ENCODE measurements around the gene DTWD2. TPM values are rescaled to one million over a fixed set of nuclear protein-coding genes. Genes with fewer than 3 reads are reported as not detected.

Gene DTWD2
- polyA plus RNA-seq, 1 donor from 2014 or later: 3.3 TPM

DNA sequence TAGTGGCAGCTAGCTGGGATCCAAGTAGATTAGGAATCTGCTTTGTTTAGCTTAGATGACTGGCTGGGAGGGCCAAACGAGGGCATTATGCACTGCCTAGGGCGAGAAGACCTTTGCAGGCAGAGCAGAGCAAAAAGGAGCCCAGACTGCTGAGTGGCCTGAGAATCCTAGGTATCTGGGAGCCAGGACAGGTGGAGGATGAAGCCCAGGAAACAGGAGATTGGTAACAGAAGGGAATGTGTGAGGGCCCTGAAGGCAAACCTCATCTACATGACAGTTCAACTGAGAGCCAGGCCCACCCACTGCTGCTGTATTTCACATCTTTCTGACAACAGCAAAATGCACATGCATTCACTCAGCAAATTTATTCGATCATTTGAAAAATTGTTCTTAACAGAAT is 192.3 kb downstream of the DTWD2 start:
- Histone ChIP-seq H3F3A (ENCODE audit: insufficient read depth, low read length, poor library complexity, severe bottlenecking) (no peaks in the 10 kb centered on the region), H3K27ac (ENCODE audit: low read length) (no peak overlapping the region), H2AFZ (ENCODE audit: low read depth, low read length) (no peak overlapping the region), H3K9me3 (ENCODE audit: low read length) (no peaks in the 10 kb centered on the region), H3K4me3 (ENCODE audit: low read length) (no peak overlapping the region), H3K27me3 (ENCODE audit: insufficient read depth, low read depth, low read length) (no peaks in the 10 kb centered on the region), H4K20me1 (ENCODE audit: insufficient read depth) (no peaks in the 10 kb centered on the region), H3K36me3 (ENCODE audit: insufficient read depth, low read length) (no peaks in the 10 kb centered on the region), H3K9ac (ENCODE audit: low read length) (no peak overlapping the region), H3K79me2 (replicated peaks; ENCODE audit: insufficient read depth, low read length) (no peaks in the 10 kb centered on the region), H3K4me2 (ENCODE audit: low read length) (no peak overlapping the region), H3K9me2 (ENCODE audit: insufficient read depth, low read length) (no peaks in the 10 kb centered on the region)
- TF ChIP-seq SMC3 (conservative IDR thresholded peaks at IDR 0.05; ENCODE audit: poor library complexity): no peak

GRCh38 chr5:118794281-118794680 is 194.1 kb downstream of the DTWD2 start:
- H3K9me2 ChIP-seq (ENCODE audit: insufficient read depth, low read length): no peaks in the 10 kb centered on the region
- no peaks in the 10 kb centered on the region for H3K9me3 ChIP-seq (ENCODE audit: low read length)
- no peaks in the 10 kb centered on the region for H4K20me1 ChIP-seq (ENCODE audit: insufficient read depth)
- H2AFZ ChIP-seq (ENCODE audit: low read depth, low read length): no peak overlapping the region
- no peak overlapping the region for H3K4me3 ChIP-seq (ENCODE audit: low read length)
- H3K9ac ChIP-seq (ENCODE audit: low read length): no peak overlapping the region
- H3K36me3 ChIP-seq (ENCODE audit: insufficient read depth, low read length): no peaks in the 10 kb centered on the region
- no peaks in the 10 kb centered on the region for H3K79me2 ChIP-seq (replicated peaks; ENCODE audit: insufficient read depth, low read length)
- no peak overlapping the region for H3K27ac ChIP-seq (ENCODE audit: low read length)
- TF ChIP-seq SMC3 (conservative IDR thresholded peaks at IDR 0.05; ENCODE audit: poor library complexity) (no peak), MXI1 (conservative IDR thresholded peaks at IDR 0.05; ENCODE audit: poor library complexity, severe bottlenecking) (no peak), RAD21 (conservative IDR thresholded peaks at IDR 0.05) (no peak), EP300 (conservative IDR thresholded peaks at IDR 0.05; ENCODE audit: poor library complexity, severe bottlenecking) (no peak), POLR2AphosphoS5 (IDR thresholded peaks at IDR 0.05) (no peak), TAF1 (IDR thresholded peaks at IDR 0.05; ENCODE audit: low read depth) (no peak)
- TF ChIP-seq, protein P1, sequence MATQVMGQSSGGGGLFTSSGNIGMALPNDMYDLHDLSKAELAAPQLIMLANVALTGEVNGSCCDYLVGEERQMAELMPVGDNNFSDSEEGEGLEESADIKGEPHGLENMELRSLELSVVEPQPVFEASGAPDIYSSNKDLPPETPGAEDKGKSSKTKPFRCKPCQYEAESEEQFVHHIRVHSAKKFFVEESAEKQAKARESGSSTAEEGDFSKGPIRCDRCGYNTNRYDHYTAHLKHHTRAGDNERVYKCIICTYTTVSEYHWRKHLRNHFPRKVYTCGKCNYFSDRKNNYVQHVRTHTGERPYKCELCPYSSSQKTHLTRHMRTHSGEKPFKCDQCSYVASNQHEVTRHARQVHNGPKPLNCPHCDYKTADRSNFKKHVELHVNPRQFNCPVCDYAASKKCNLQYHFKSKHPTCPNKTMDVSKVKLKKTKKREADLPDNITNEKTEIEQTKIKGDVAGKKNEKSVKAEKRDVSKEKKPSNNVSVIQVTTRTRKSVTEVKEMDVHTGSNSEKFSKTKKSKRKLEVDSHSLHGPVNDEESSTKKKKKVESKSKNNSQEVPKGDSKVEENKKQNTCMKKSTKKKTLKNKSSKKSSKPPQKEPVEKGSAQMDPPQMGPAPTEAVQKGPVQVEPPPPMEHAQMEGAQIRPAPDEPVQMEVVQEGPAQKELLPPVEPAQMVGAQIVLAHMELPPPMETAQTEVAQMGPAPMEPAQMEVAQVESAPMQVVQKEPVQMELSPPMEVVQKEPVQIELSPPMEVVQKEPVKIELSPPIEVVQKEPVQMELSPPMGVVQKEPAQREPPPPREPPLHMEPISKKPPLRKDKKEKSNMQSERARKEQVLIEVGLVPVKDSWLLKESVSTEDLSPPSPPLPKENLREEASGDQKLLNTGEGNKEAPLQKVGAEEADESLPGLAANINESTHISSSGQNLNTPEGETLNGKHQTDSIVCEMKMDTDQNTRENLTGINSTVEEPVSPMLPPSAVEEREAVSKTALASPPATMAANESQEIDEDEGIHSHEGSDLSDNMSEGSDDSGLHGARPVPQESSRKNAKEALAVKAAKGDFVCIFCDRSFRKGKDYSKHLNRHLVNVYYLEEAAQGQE (IDR thresholded peaks at IDR 0.05; ENCODE audit: borderline replicate concordance): no peak
- no peaks in the 10 kb centered on the region for H3K27me3 ChIP-seq (ENCODE audit: insufficient read depth, low read depth, low read length)
- no peaks in the 10 kb centered on the region for H3F3A ChIP-seq (ENCODE audit: insufficient read depth, low read length, poor library complexity, severe bottlenecking)
- no peak overlapping the region for H3K4me2 ChIP-seq (ENCODE audit: low read length)

- Histone ChIP-seq H3K9me3 (ENCODE audit: low read length) (no peaks in the 10 kb centered on the region), H3K27me3 (ENCODE audit: insufficient read depth, low read depth, low read length) (no peaks in the 10 kb centered on the region), H3K9me2 (ENCODE audit: insufficient read depth, low read length) (no peaks in the 10 kb centered on the region), H3K4me3 (ENCODE audit: low read length) (no peak overlapping the region), H3K9ac (ENCODE audit: low read length) (no peak overlapping the region), H3K36me3 (ENCODE audit: insufficient read depth, low read length) (no peaks in the 10 kb centered on the region), H3K27ac (ENCODE audit: low read length) (no peak overlapping the region), H3F3A (ENCODE audit: insufficient read depth, low read length, poor library complexity, severe bottlenecking) (no peaks in the 10 kb centered on the region), H3K79me2 (replicated peaks; ENCODE audit: insufficient read depth, low read length) (no peaks in the 10 kb centered on the region), H2AFZ (ENCODE audit: low read depth, low read length) (no peak overlapping the region), H3K4me2 (ENCODE audit: low read length) (no peak overlapping the region), H4K20me1 (ENCODE audit: insufficient read depth) (no peaks in the 10 kb centered on the region)
- TF ChIP-seq EZH2 (IDR thresholded peaks at IDR 0.05; ENCODE audit: borderline replicate concordance, insufficient read depth, low read length, poor library complexity, severe bottlenecking) (no peak), EP300 (conservative IDR thresholded peaks at IDR 0.05; ENCODE audit: poor library complexity, severe bottlenecking) (no peak), RAD21 (conservative IDR thresholded peaks at IDR 0.05) (no peak), POLR2AphosphoS5 (IDR thresholded peaks at IDR 0.05) (no peak), CTCF (IDR thresholded peaks at IDR 0.05; ENCODE audit: poor library complexity, severe bottlenecking) (no peak), SMC3 (conservative IDR thresholded peaks at IDR 0.05; ENCODE audit: poor library complexity) (no peak), MXI1 (conservative IDR thresholded peaks at IDR 0.05; ENCODE audit: poor library complexity, severe bottlenecking) (no peak), TAF1 (IDR thresholded peaks at IDR 0.05; ENCODE audit: low read depth) (no peak)
- TF ChIP-seq, protein P1 (IDR thresholded peaks at IDR 0.05; ENCODE audit: borderline replicate concordance): no peak
Observed at GRCh38 chr5:118793652-118794051, 194.7 kb downstream of the DTWD2 start.

Measured in neural cell (in vitro differentiated cells).